Stimulated activated memory B cell treated with anti-CD40 and anti-IgM and Interleukin-4, amounts not matched to agents 10 μg/mL and 1 μg/mL and 100 μg/mL, for 72 hours (primary cell): ENCODE results near the gene SPINT1.

Experiments
- ATAC-seq: fragments of 150-1000 bp; cut with Tn5 transposase; 2 replicates; pipeline ENCODE4 v1.10.0; 2021
- H3K27ac Mint-ChIP-seq: one replicate; pipeline ENCODE4 v1.8.0; 2022; ENCODE audit warnings: mild to moderate bottlenecking, mixed read lengths
- H3K27me3 Mint-ChIP-seq: one replicate; pipeline ENCODE4 v1.8.0; 2022; ENCODE audit warnings: mixed read lengths
- H3K36me3 Mint-ChIP-seq: one replicate; pipeline ENCODE4 v1.8.0; 2022; ENCODE audit warnings: mixed read lengths
- H3K4me1 Mint-ChIP-seq: one replicate; pipeline ENCODE4 v1.8.0; 2022; ENCODE audit warnings: mixed read lengths
- H3K4me3 Mint-ChIP-seq: one replicate; pipeline ENCODE4 v1.8.0; 2022; ENCODE audit warnings: mild to moderate bottlenecking, moderate library complexity, mixed read lengths
- H3K9me3 Mint-ChIP-seq: one replicate; pipeline ENCODE4 v1.8.0; 2022; ENCODE audit warnings: mixed read lengths

Gene SPINT1

DNA sequence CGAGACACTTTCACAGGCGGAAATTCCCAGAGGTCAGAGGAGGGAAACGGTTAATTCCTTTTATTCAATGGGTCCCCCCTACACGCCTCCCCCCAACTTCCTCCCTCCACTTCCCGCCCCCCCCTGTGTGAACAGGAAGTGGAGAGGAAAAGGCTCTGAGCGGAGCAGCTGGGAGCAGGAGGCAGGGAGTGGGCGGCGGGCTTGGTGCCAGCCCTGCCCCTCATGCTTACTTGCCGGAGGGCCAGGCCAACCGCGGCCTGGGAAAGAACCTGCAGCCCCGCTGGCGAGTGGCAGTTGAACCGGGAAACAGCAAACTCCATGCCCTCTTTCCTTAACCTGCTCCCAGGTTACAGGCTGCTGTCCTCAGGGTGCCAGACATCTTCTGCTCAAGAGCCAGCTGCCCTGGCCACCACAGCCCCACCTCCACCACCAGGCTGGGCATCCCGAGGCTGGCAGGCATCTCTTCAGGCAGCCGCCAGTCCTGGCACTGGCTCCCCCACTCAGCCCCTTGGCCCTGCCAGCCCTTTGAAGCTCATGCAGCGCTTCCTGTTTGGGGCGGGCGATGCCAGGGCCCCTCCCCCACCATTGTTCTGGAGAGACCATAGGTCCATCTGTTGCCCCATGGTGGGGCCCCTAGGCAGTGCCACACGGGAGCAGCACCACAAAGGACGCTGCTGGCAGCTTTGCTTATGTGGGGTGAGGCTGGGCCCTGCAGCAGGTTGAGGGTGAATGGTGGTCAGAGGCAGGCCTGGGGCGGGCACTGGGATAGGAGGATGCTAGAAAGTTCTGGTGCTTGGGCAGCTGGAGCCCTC lies 63.3 kb downstream of the SPINT1 start:
- Mint-ChIP-seq H3K27me3 (no peaks in the 10 kb centered on the region), H3K9me3 (no peaks in the 10 kb centered on the region), H3K27ac (peak overlapping the region; percentile 88), H3K4me3 (peak overlapping the region; percentile 74), H3K36me3 (peaks cover 31% of the 10 kb centered on the region), H3K4me1 (peaks cover 62% of the 10 kb centered on the region)
- ATAC-seq: peak; percentile 34
